Small intestine (tissue), 7 donors: ENCODE data around the gene C1orf232. TPM values are rescaled to one million over a fixed set of nuclear protein-coding genes. Genes with fewer than 3 reads are reported as not detected.
A peak's percentile ranks its signal among the peaks of the same experiment; 100 is the strongest.

ENCODE experiments used
- DNase-seq, 2 donors: peaks; one replicate each; pipeline versions ENCODE4 v3.0.0 to v3.0.0-alpha.2; 2013
- FAIRE-seq: peaks from 2 replicates; lab custom pipeline; 2012; peaks lifted over from hg19 to GRCh38; lab: Jason Lieb, UNC
- H3K27ac ChIP-seq, 3 donors: one replicate each; pipeline ENCODE4 v1.5.1; 2013; ENCODE audit warnings: low read length in 2 of 3, mild to moderate bottlenecking in 2 of 3, control low read depth in 1 of 3, inconsistent platforms in 1 of 3, low read depth in 1 of 3, moderate library complexity in 1 of 3
- H3K27me3 ChIP-seq, 3 donors: one replicate each; pipeline ENCODE4 v1.6.1; 2013; ENCODE audit warnings: low read length in 3 of 3, inconsistent platforms in 1 of 3; ENCODE audit not compliant: control insufficient read depth in 3 of 3, insufficient read depth in 3 of 3
- H3K36me3 ChIP-seq, 3 donors: one replicate each; pipeline ENCODE4 v1.6.1; 2013; ENCODE audit warnings: low read length in 3 of 3, inconsistent platforms in 1 of 3, low read depth in 1 of 3, mild to moderate bottlenecking in 1 of 3, moderate library complexity in 1 of 3; ENCODE audit not compliant: control insufficient read depth in 3 of 3, insufficient read depth in 2 of 3
- H3K4me1 ChIP-seq, 3 donors: one replicate each; pipeline ENCODE4 v1.6.1; 2013; ENCODE audit warnings: low read length in 2 of 3, inconsistent platforms in 1 of 3, low read depth in 1 of 3, mild to moderate bottlenecking in 1 of 3, moderate library complexity in 1 of 3; ENCODE audit not compliant: control insufficient read depth in 3 of 3, insufficient read depth in 2 of 3
- H3K4me3 ChIP-seq, 3 donors: one replicate each; pipeline ENCODE4 v1.5.1; 2013; ENCODE audit warnings: low read length in 3 of 3, control low read depth in 1 of 3, inconsistent platforms in 1 of 3, low read depth in 1 of 3, mild to moderate bottlenecking in 1 of 3, moderate library complexity in 1 of 3
- H3K9me3 ChIP-seq, 2 donors: one replicate each; pipeline ENCODE4 v1.6.1; 2013; ENCODE audit warnings: low read depth in 1 of 2, low read length in 1 of 2; ENCODE audit not compliant: control insufficient read depth in 2 of 2, insufficient read depth in 1 of 2
- WGBS, 3 donors: extraction: QIAGEN DNeasy Blood & Tissue Kit; methylation state at CpG; one replicate each; pipeline ENCODE4 v1.1.7; 2013; 5-methylcytosine and 5-hydroxymethylcytosine counted together
- polyA plus RNA-seq, 4 donors: library from polyadenylated mRNA; stranded (reverse) in 3 of 4; unstranded in 1 of 4; fragments of 200-250 nt in 3 of 4; fragments of 120-200 nt in 1 of 4; gene quantifications; one replicate each; pipeline versions ENCODE4 v1.2.1 to v1.2.3, GENCODE V29; 2013
- donor health status: healthy with polysubstance abuse.
- donor health status: control.
- donor health status: control.
- donor health status: Bipolar disorder and iron deficiency.
- donor health status: healthy.

The C1orf232 gene
- polyA plus RNA-seq, 4 donors, result not detected

GRCh38 chr1:26197813-26198212 lies 29.1 kb upstream of the C1orf232 start:
- peaks cover 0 to 8% (median 4%) of the 10 kb centered on the region in 3 donors for H3K4me1 ChIP-seq
- H3K27me3 ChIP-seq, result peaks cover 0 to 4% (median 0%) of the 10 kb centered on the region in 3 donors
- DNase-seq, result no peak
- no peak overlapping the region for H3K4me3 ChIP-seq
- H3K36me3 ChIP-seq, result no peaks in the 10 kb centered on the region
- 88 to 90% (median 88%) methylated on average over 11 of the region's 11 CpGs for WGBS, 3 donors
- FAIRE-seq, result no peak
- no peak overlapping the region for H3K27ac ChIP-seq
- no peaks in the 10 kb centered on the region for H3K9me3 ChIP-seq

GRCh38 chr1:26197301-26197700 lies 28.5 kb upstream of the C1orf232 start:
- Histone ChIP-seq H3K4me3 (no peak overlapping the region), H3K27me3 (peaks cover 0 to 4% (median 0%) of the 10 kb centered on the region in 3 donors), H3K36me3 (no peaks in the 10 kb centered on the region), H3K4me1 (peaks cover 0 to 8% (median 4%) of the 10 kb centered on the region in 3 donors), H3K9me3 (no peaks in the 10 kb centered on the region), H3K27ac (no peak overlapping the region)
- WGBS, 3 donors, result 88 to 97% (median 94%) methylated on average over 3 of the region's 3 CpGs
- DNase-seq, result no peak
- FAIRE-seq, result no peak

GRCh38 chr1:26195805-26196204 lies 27.0 kb upstream of the C1orf232 start:
- DNase-seq, result no peak

GRCh38 chr1:26191739-26192138 lies 23.0 kb upstream of the C1orf232 start:
- H3K36me3 ChIP-seq, result peaks cover 2 to 33% (median 4%) of the 10 kb centered on the region in 3 donors
- H3K27ac ChIP-seq, result no peak overlapping the region
- FAIRE-seq (no peak), DNase-seq (no peak)
- no peaks in the 10 kb centered on the region for H3K4me1 ChIP-seq
- no peaks in the 10 kb centered on the region for H3K27me3 ChIP-seq
- WGBS, 3 donors, result 36 to 53% (median 52%) methylated on average over 3 of the region's 3 CpGs
- no peak overlapping the region for H3K4me3 ChIP-seq
- H3K9me3 ChIP-seq, result no peaks in the 10 kb centered on the region

More at GRCh38 chr1:26195805-26196204, 27.0 kb upstream of the C1orf232 start:
- H3K9me3 ChIP-seq, result no peaks in the 10 kb centered on the region
- FAIRE-seq, result no peak
- 59 to 82% (median 76%) methylated on average over 3 of the region's 3 CpGs for WGBS, 3 donors
- H3K27ac ChIP-seq, result no peak overlapping the region
- H3K27me3 ChIP-seq, result peaks cover 0 to 4% (median 0%) of the 10 kb centered on the region in 3 donors
- no peak overlapping the region for H3K4me3 ChIP-seq
- H3K36me3 ChIP-seq, result no peaks in the 10 kb centered on the region
- peaks cover 0 to under 1% (median 0%) of the 10 kb centered on the region in 3 donors for H3K4me1 ChIP-seq

GRCh38 chr1:26190373-26190987 lies 21.7 kb upstream of the C1orf232 start, which contains the start of gene CATSPER4:
CATSPER4 (plus strand) TSS chr1:26190602; CDS start chr1:26190628, 26 bp downstream.
- H3K27ac ChIP-seq, result no peak within 1 kb of the TSS
- no peak within 1 kb of the TSS for H3K4me3 ChIP-seq
- DNase-seq (peak; percentile 10 to 39), FAIRE-seq (no peak)
- H3K27me3 ChIP-seq, result no peaks in the 10 kb centered on the region
- WGBS, 3 donors, result 52 to 64% (median 58%) methylated on average over 16 of the region's 16 CpGs
- no peaks in the 10 kb centered on the region for H3K9me3 ChIP-seq
- H3K36me3 ChIP-seq, result peaks cover 2 to 45% (median 8%) of the 10 kb centered on the region in 3 donors
- no peaks in the 10 kb centered on the region for H3K4me1 ChIP-seq

GRCh38 chr1:26189751-26190275 lies 21.1 kb upstream of the C1orf232 start:
- H3K27me3 ChIP-seq, result no peaks in the 10 kb centered on the region
- H3K9me3 ChIP-seq, result no peaks in the 10 kb centered on the region
- WGBS, 3 donors, result 79 to 84% (median 83%) methylated on average over 7 of the region's 7 CpGs
- H3K36me3 ChIP-seq, result peaks cover 2 to 52% (median 10%) of the 10 kb centered on the region in 3 donors
- FAIRE-seq (no peak), DNase-seq (no peak)
- no peak overlapping the region for H3K4me3 ChIP-seq
- H3K4me1 ChIP-seq, result no peaks in the 10 kb centered on the region
- no peak overlapping the region for H3K27ac ChIP-seq

- H3K27ac ChIP-seq, result no peak overlapping the region
- H3K27me3 ChIP-seq, result no peaks in the 10 kb centered on the region
- no peak for FAIRE-seq
- no peaks in the 10 kb centered on the region for H3K9me3 ChIP-seq
- no peak overlapping the region for H3K4me3 ChIP-seq
- WGBS, 3 donors, result 73 to 78% (median 78%) methylated on average over 6 of the region's 6 CpGs
- H3K36me3 ChIP-seq, result peaks cover 2 to 56% (median 14%) of the 10 kb centered on the region in 3 donors
- DNase-seq, result no peak
- H3K4me1 ChIP-seq, result no peaks in the 10 kb centered on the region
Observed at GRCh38 chr1:26189331-26189730, 20.6 kb upstream of the C1orf232 start.

- FAIRE-seq (no peak), DNase-seq (no peak)
- Histone ChIP-seq H3K27ac (no peak overlapping the region), H3K9me3 (no peaks in the 10 kb centered on the region), H3K36me3 (peaks cover 2 to 62% (median 14%) of the 10 kb centered on the region in 3 donors), H3K4me1 (no peaks in the 10 kb centered on the region), H3K27me3 (no peaks in the 10 kb centered on the region), H3K4me3 (no peak overlapping the region)
- WGBS, 3 donors, result 92 to 94% (median 93%) methylated on average over 8 of the region's 8 CpGs
Observed at GRCh38 chr1:26188477-26188876, 19.7 kb upstream of the C1orf232 start.
